ENCODE measurements around the gene DHRS11.

DNA sequence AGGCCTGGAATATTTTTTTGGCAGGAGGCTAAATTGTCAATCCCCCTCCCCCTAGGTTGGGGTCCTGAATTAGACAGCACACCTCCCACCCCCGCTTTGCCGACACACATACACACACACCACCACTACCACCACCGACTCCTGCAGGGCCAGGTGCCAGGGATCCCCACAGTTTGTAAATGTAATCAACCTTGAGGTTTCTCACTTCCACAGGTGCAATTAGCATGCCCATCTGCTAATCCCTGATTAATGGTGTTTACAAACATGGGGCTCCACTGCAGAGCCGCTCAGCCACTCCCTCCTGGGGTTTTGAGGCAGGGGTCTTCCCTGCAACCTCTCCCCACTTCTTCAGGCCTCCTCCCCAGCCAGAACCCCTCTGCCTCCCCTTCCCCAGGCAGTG, 21.5 kb downstream of the DHRS11 start:
- no peak for TF ChIP-seq PATZ1 (CRISPR knock-in tag; IDR thresholded peaks at IDR 0.05; ENCODE audit: borderline replicate concordance)
- TF ChIP-seq CREB5 (CRISPR knock-in tag; IDR thresholded peaks at IDR 0.05; ENCODE audit: low read depth) = no peak
- no peak for TF ChIP-seq ZC3H10 (CRISPR knock-in tag; IDR thresholded peaks at IDR 0.05)
- TF ChIP-seq ZFP30 (CRISPR knock-in tag; IDR thresholded peaks at IDR 0.05) = no peak
- TF ChIP-seq, protein P1, sequence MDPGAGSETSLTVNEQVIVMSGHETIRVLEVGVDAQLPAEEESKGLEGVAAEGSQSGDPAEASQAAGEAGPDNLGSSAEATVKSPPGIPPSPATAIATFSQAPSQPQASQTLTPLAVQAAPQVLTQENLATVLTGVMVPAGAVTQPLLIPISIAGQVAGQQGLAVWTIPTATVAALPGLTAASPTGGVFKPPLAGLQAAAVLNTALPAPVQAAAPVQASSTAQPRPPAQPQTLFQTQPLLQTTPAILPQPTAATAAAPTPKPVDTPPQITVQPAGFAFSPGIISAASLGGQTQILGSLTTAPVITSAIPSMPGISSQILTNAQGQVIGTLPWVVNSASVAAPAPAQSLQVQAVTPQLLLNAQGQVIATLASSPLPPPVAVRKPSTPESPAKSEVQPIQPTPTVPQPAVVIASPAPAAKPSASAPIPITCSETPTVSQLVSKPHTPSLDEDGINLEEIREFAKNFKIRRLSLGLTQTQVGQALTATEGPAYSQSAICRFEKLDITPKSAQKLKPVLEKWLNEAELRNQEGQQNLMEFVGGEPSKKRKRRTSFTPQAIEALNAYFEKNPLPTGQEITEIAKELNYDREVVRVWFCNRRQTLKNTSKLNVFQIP (CRISPR knock-in tag; IDR thresholded peaks at IDR 0.05; ENCODE audit: borderline replicate concordance, low read depth) = no peak
- TF ChIP-seq OSR1 (CRISPR knock-in tag; IDR thresholded peaks at IDR 0.05) = no peak
- TF ChIP-seq, protein P2, sequence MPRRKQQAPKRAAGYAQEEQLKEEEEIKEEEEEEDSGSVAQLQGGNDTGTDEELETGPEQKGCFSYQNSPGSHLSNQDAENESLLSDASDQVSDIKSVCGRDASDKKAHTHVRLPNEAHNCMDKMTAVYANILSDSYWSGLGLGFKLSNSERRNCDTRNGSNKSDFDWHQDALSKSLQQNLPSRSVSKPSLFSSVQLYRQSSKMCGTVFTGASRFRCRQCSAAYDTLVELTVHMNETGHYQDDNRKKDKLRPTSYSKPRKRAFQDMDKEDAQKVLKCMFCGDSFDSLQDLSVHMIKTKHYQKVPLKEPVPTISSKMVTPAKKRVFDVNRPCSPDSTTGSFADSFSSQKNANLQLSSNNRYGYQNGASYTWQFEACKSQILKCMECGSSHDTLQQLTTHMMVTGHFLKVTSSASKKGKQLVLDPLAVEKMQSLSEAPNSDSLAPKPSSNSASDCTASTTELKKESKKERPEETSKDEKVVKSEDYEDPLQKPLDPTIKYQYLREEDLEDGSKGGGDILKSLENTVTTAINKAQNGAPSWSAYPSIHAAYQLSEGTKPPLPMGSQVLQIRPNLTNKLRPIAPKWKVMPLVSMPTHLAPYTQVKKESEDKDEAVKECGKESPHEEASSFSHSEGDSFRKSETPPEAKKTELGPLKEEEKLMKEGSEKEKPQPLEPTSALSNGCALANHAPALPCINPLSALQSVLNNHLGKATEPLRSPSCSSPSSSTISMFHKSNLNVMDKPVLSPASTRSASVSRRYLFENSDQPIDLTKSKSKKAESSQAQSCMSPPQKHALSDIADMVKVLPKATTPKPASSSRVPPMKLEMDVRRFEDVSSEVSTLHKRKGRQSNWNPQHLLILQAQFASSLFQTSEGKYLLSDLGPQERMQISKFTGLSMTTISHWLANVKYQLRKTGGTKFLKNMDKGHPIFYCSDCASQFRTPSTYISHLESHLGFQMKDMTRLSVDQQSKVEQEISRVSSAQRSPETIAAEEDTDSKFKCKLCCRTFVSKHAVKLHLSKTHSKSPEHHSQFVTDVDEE (CRISPR knock-in tag; IDR thresholded peaks at IDR 0.05) = no peak
- no peak for TF ChIP-seq TCF4 (CRISPR knock-in tag; IDR thresholded peaks at IDR 0.05; ENCODE audit: borderline replicate concordance)
- no peak for TF ChIP-seq BACH2 (CRISPR knock-in tag; IDR thresholded peaks at IDR 0.05; ENCODE audit: borderline replicate concordance)
- no peak for TF ChIP-seq ZFP3 (CRISPR knock-in tag; IDR thresholded peaks at IDR 0.05)
- no peak for TF ChIP-seq PPARA (CRISPR knock-in tag; IDR thresholded peaks at IDR 0.05; ENCODE audit: borderline replicate concordance)
- TF ChIP-seq, protein P3, sequence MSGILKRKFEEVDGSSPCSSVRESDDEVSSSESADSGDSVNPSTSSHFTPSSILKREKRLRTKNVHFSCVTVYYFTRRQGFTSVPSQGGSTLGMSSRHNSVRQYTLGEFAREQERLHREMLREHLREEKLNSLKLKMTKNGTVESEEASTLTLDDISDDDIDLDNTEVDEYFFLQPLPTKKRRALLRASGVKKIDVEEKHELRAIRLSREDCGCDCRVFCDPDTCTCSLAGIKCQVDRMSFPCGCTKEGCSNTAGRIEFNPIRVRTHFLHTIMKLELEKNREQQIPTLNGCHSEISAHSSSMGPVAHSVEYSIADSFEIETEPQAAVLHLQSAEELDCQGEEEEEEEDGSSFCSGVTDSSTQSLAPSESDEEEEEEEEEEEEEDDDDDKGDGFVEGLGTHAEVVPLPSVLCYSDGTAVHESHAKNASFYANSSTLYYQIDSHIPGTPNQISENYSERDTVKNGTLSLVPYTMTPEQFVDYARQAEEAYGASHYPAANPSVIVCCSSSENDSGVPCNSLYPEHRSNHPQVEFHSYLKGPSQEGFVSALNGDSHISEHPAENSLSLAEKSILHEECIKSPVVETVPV (CRISPR knock-in tag; IDR thresholded peaks at IDR 0.05) = no peak
- TF ChIP-seq RARB (CRISPR knock-in tag; IDR thresholded peaks at IDR 0.05) = no peak
- no peak for TF ChIP-seq ZNF565 (CRISPR knock-in tag; conservative IDR thresholded peaks at IDR 0.05; ENCODE audit: low read depth)
